Right lobe of liver (tissue), 6 donors: ENCODE measurements around the gene ARHGAP27. TPM values are rescaled to one million over a fixed set of nuclear protein-coding genes. Genes with fewer than 3 reads are reported as not detected.

Source experiments
- ATAC-seq, 4 donors: fragments of 200-7000 bp; cut with Tn5 transposase; one replicate each; pipeline ENCODE4 v1.9.1; 2020; ENCODE audit warnings: mild to moderate bottlenecking in 4 of 4, moderate library complexity in 4 of 4
- DNase-seq, 3 donors: peaks; one replicate each; pipeline ENCODE4 v3.0.0-alpha.2; 2020
- H3K27ac ChIP-seq, 3 donors: fragments of 200-600 bp; one replicate each; pipeline ENCODE4 v1.8.0; 2022
- H3K27me3 ChIP-seq, 2 donors: fragments of 200-600 bp; one replicate each; pipeline ENCODE4 v1.8.0; 2022
- H3K36me3 ChIP-seq, 4 donors: fragments of 200-600 bp; sonication (generic) in 1 of 4; one replicate each; pipeline versions ENCODE4 v1.5.1 to v1.8.0; 2017 to 2022; ENCODE audit warnings: control low read depth in 1 of 4
- H3K4me1 ChIP-seq, 4 donors: fragments of 200-600 bp; sonication (generic) in 1 of 4; one replicate each; pipeline versions ENCODE4 v1.5.1 to v1.8.0; 2017 to 2022; ENCODE audit warnings: control low read depth in 1 of 4
- H3K4me3 ChIP-seq, 3 donors: fragments of 200-600 bp; one replicate each; pipeline ENCODE4 v1.8.0; 2022
- H3K9me3 ChIP-seq, 4 donors: fragments of 200-600 bp; sonication (generic) in 1 of 4; one replicate each; pipeline versions ENCODE4 v1.5.1 to v1.8.0; 2017 to 2022; ENCODE audit warnings: control low read depth in 1 of 4
- CTCF ChIP-seq, 4 donors: fragments of 200-600 bp in 3 of 4; fragments of 450-650 bp in 1 of 4; IDR thresholded peaks; one replicate each; pipeline versions ENCODE4 v1.5.1 to v1.8.0; 2016 to 2022; ENCODE audit warnings: antibody characterized with exemption in 4 of 4, mild to moderate bottlenecking in 2 of 4
- POLR2A ChIP-seq: fragments of 450-650 bp; IDR thresholded peaks from one replicate; pipeline ENCODE4 v1.6.1; 2017; ENCODE audit warnings: antibody characterized with exemption, mild to moderate bottlenecking
- WGBS: methylation state at CpG from one replicate; pipeline ENCODE4 v1.1.6; 2018; ENCODE audit warnings: low coverage, low lambda C conversion rate; ENCODE audit not compliant: insufficient coverage; ENCODE audit errors: missing lambda C conversion rate; 5-methylcytosine and 5-hydroxymethylcytosine counted together
- intact Hi-C, 2 donors: fragments of 100-400 bp; cut with DNase I; formaldehyde crosslinking; loops; one replicate each; pipeline versions ENCODE4 v1.11.2 to v1.14.1; 2022
- total RNA-seq, 6 experiments: library from RNA; depleted of rRNA in 2 of 6; stranded (reverse); fragments of >200 nt in 2 of 6; fragmentation: NEBNext Ultra II Directional in 3 of 6; extraction: Animal tissue kit (Norgen Biotek cat#: 25700) in 3 of 6; gene quantifications; one replicate each; pipeline versions ENCODE4 v1.1.0 to v1.2.4, GENCODE V29; 2016 to 2023
- donor health status: DM: no; HTN: yes; CAD: no.
- donor health status: DM: no; HTN: no; CAD: no.
- donor health status: DM: no; HTN: no; CAD: no.
- donor health status: DM: no; HTN: yes; CAD: no.
- donor health status: DM: no; HTN: yes; CAD: no.

Gene ARHGAP27
- total RNA-seq, 6 experiments from 2014 or later = 4.9 to 9.3 (median 6.8) TPM

- Histone ChIP-seq H3K4me1 (peaks cover 0 to 10% (median 4%) of the 10 kb centered on the region in 4 donors), H3K36me3 (no peaks in the 10 kb centered on the region), H3K9me3 (no peaks in the 10 kb centered on the region), H3K27ac (no peak overlapping the region), H3K4me3 (no peak overlapping the region), H3K27me3 (no peaks in the 10 kb centered on the region)
- no peak for TF ChIP-seq CTCF (IDR thresholded peaks at IDR 0.05)
- TF ChIP-seq POLR2A = no peak
- intact Hi-C loops = loop anchor here (2.0 to 10.0 kb wide), 4 partner anchors 65 to 169 kb away; partner anchors contain the start of gene FMNL1 (in 2 of the 2)
- 45% methylated on average over 2 of the region's 3 CpGs for WGBS
- DNase-seq (no peak), ATAC-seq (no peak)
These were observed 43.3 kb downstream of the ARHGAP27 start for GRCh38 chr17:45389354-45389753.

GRCh38 chr17:45388604-45389325 is 43.9 kb downstream of the ARHGAP27 start:
- H3K27ac ChIP-seq = no peak overlapping the region
- no peak overlapping the region for H3K4me3 ChIP-seq
- TF ChIP-seq POLR2A (no peak), CTCF (IDR thresholded peaks at IDR 0.05) (no peak)
- WGBS = 68% methylated on average over 9 of the region's 10 CpGs
- peaks cover 0 to 10% (median 4%) of the 10 kb centered on the region in 4 donors for H3K4me1 ChIP-seq
- intact Hi-C loops = loop anchor here (2.0 to 10.0 kb wide), 4 partner anchors 64 to 168 kb away; partner anchors contain the start of gene FMNL1 (in 2 of the 2)
- ATAC-seq (no peak), DNase-seq (no peak)
- no peaks in the 10 kb centered on the region for H3K27me3 ChIP-seq
- no peaks in the 10 kb centered on the region for H3K36me3 ChIP-seq
- no peaks in the 10 kb centered on the region for H3K9me3 ChIP-seq

- DNase-seq = no peak
- intact Hi-C loops = loop anchor here (2.0 to 10.0 kb wide), 4 partner anchors 63 to 167 kb away; partner anchors contain the start of gene FMNL1 (in 2 of the 2)
- TF ChIP-seq CTCF (IDR thresholded peaks at IDR 0.05) = no peak
- TF ChIP-seq POLR2A = no peak
These were observed 44.9 kb downstream of the ARHGAP27 start for GRCh38 chr17:45387739-45388138.

GRCh38 chr17:45386178-45386577 is 46.5 kb downstream of the ARHGAP27 start:
- Histone ChIP-seq H3K27me3 (no peaks in the 10 kb centered on the region), H3K27ac (no peak overlapping the region), H3K36me3 (no peaks in the 10 kb centered on the region), H3K9me3 (no peaks in the 10 kb centered on the region), H3K4me1 (peaks cover 0 to 10% (median 4%) of the 10 kb centered on the region in 4 donors), H3K4me3 (no peak overlapping the region)
- no peak for DNase-seq
- intact Hi-C loops = loop anchor here (5.0 to 10.0 kb wide), 3 partner anchors 61 to 161 kb away; partner anchors contain the start of gene FMNL1 (in 1 of the 2)
- 31% methylated on average over 4 of the region's 4 CpGs for WGBS
- TF ChIP-seq POLR2A (no peak), CTCF (IDR thresholded peaks at IDR 0.05) (no peak)
- peak in 2 of 4 donors; percentile 39 to 59 for ATAC-seq

More at GRCh38 chr17:45387739-45388138, 44.9 kb downstream of the ARHGAP27 start:
- Histone ChIP-seq H3K27ac (no peak overlapping the region), H3K9me3 (no peaks in the 10 kb centered on the region), H3K36me3 (no peaks in the 10 kb centered on the region), H3K27me3 (no peaks in the 10 kb centered on the region), H3K4me3 (no peak overlapping the region), H3K4me1 (peaks cover 0 to 10% (median 4%) of the 10 kb centered on the region in 4 donors)
- no peak for ATAC-seq
- 84% methylated on average over 3 of the region's 3 CpGs for WGBS
